HCEC 1CT (cell line): ENCODE measurements around the gene RAP1GAP.

Experiments used
- DNase-seq: peaks from one replicate; pipeline ENCODE4 v3.0.0-alpha.2; 2017

The RAP1GAP gene

DNA sequence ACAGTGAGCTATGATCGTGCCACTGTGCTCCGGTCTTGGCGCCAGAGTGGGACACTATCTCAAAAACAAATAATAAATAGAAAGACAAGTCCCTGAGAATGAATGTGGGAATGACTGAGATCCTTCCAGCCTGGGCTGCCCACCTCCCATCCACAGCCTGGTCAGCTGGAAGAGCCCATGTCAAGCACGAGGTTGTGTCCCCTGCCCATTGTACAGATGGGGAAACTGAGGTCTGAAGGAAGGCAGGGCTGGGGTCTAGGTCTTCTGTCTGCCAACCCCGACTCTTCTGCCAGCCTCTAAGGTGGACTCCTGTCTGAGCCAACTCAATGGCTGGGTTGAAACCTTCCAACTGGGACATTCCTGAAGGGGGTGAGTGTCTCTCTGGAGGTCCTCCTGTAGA lies 79.5 kb downstream of the RAP1GAP start:
- DNase-seq: no peak

DNA sequence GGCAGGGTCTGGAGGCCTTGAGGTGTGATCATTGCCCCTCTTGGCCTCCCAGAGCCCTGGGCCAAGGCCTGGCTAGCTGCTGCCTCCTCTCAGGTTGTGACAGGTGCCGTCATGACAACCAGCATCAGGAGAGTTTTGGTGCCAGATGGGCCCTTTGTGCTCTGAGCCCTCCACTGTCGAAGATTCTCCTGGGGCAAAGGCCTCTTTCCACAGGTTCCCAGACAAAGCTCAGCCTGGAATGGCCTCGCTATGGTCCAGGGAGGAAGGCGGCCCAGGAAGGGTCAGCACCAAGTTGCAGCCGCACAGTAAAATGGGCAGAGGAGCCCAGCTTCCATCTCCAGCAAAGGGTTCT lies 81.6 kb downstream of the RAP1GAP start:
- DNase-seq: no peak

- DNase-seq: peak; percentile 78
Measured at GRCh38 chr1:21586846-21587601, 82.1 kb downstream of the RAP1GAP start.

GRCh38 chr1:21586222-21586621 lies 82.9 kb downstream of the RAP1GAP start:
- DNase-seq: no peak

GRCh38 chr1:21585037-21585436 lies 84.1 kb downstream of the RAP1GAP start:
- no peak for DNase-seq

- DNase-seq: no peak
Measured at GRCh38 chr1:21584096-21584495, 85.1 kb downstream of the RAP1GAP start.

DNA sequence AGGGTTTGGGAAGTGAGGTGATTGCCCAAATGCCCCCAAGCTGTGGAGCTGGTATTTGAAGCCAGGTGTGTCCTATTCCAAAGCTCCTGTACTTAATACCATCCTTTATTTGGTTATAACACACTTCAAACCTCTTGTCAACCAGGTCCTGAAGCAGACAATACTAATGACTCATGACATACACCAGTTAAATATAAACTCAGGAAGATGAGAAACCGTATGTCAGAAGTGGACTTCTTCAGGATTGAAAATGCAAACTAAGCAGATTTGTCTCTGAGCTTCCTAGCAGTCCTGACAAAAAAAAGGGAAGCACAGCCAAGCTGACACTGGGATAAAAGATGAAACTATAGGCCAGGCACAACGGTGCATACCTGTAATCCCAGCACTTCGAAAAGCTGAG lies 89.4 kb downstream of the RAP1GAP start:
- peak; percentile 17 for DNase-seq

DNA sequence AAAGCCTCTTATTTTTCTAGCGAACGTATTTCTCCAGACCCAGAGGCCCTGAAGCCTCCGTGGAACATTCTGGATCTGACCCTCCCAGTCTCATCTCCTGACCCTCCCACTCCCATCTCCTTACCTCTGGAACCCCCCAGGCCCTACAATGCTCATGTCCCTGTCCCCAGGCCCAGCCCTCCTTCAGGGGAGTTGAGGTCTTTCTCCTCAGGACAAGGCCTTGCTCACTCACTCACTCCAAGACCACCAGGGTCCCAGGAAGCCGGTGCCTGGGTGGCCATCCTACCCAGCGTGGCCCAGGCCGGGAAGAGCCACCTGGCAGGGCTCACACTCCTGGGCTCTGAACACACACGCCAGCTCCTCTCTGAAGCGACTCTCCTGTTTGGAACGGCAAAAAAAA lies 91.2 kb downstream of the RAP1GAP start:
- DNase-seq: no peak

DNA sequence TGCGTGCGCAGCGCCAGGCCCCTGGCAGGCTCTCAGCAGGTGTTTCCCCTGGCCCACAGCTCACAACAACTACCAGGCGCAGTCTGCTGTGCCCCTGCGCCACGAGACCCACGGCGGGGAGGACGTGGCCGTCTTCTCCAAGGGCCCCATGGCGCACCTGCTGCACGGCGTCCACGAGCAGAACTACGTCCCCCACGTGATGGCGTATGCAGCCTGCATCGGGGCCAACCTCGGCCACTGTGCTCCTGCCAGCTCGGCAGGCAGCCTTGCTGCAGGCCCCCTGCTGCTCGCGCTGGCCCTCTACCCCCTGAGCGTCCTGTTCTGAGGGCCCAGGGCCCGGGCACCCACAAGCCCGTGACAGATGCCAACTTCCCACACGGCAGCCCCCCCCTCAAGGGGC lies 91.8 kb downstream of the RAP1GAP start:
- DNase-seq: no peak

GRCh38 chr1:21576798-21577187 lies 92.4 kb downstream of the RAP1GAP start:
- DNase-seq: no peak

DNA sequence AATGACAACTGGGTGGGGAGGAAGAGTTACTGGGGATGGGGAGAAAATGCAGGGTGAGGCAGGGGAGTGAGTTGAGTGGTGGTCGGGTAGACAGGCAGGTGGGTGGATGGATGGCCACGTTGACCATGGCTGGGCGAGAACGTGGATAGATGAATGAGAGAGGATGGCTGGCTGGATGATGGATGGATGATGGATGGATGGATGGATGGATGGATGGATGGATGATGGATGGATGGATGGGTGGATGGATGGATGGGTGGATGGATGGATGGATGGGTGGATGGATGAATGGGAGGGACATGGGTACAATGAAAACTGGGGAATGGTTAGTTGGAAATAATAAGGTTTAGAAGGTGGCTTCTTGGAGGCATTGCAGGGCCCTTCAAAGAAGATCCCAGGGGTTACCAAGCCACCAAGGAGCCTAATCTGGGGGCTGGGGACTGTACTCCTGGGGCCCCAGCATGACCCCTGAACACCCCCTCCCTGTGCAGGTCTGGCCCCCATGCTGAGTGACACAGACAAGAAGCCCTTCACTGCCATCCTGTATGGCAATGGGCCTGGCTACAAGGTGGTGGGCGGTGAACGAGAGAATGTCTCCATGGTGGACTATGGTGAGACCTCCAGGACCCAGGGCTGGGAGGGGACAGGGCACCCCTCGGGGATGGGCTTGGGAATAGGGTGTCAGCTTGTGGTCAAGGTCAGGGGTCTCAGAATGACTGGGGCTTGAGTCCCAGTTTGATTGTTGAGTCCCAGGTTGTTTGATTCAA lies 92.9 kb downstream of the RAP1GAP start:
- DNase-seq: no peak

- DNase-seq: no peak
Measured at GRCh38 chr1:21575351-21575942, 93.7 kb downstream of the RAP1GAP start.

GRCh38 chr1:21574466-21575151 lies 94.5 kb downstream of the RAP1GAP start:
- DNase-seq: no peak

GRCh38 chr1:21573971-21574465 lies 95.1 kb downstream of the RAP1GAP start:
- DNase-seq: peak; percentile 53

GRCh38 chr1:21573475-21573874 lies 95.7 kb downstream of the RAP1GAP start:
- no peak for DNase-seq

- DNase-seq: no peak
Measured at GRCh38 chr1:21572735-21573277, 96.4 kb downstream of the RAP1GAP start.

DNA sequence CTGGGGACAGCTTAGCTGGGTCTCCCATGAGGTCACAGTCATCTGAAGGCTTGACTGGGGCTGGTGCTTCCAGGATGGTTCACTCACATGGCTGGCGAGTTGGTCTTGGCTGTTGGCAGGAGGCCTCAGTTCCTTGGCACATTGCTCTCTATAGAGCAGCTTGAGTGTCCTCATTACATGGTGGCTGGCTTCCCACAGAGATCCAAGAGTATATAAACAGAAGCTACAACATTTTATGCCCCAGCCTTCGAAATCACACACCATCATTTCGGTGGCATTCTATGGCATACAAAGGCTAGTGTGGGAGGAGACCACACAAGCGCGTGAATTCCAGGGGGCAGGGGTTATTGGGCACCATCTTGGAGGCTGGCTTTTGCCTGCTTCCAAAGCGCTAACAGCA lies 96.9 kb downstream of the RAP1GAP start:
- DNase-seq: no peak

GRCh38 chr1:21570885-21571284 lies 98.3 kb downstream of the RAP1GAP start:
- DNase-seq: no peak

GRCh38 chr1:21570528-21570875 lies 98.7 kb downstream of the RAP1GAP start:
- no peak for DNase-seq

GRCh38 chr1:21569820-21570527 lies 99.2 kb downstream of the RAP1GAP start:
- no peak for DNase-seq

DNA sequence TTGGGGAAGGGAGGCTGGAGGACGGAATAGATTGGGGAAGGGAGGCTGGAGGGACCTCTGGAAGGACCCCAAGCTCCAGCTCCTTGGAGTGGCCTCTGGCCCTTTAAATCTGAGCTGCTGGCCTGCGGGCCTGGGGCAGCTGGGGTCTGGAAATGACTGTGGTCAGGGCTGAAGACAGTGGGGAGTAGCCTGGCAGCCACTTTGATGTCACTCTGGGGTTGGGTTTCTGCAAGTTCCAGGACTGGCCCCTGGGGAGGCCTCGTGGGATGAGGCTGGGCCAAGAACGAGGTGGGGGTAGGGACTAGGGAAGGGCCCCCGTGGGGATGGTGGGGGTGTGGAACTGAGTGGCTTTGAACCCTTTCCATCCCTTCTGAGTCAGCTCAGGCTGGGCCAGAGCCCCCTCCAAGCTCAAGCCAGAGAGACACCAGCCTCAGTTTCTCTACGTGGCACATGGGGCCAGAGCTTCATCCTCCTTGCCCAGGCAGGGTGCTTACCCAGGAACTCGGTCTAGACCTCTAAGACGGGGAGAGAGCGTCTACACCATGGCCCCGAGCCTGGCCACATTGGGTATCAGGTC lies 100.3 kb downstream of the RAP1GAP start:
- no peak for DNase-seq
